ENCODE data around the gene SHROOM1.
"Not testable (repeated sequence)": the region's sequence is repeated elsewhere in the genome, so short reads cannot be mapped to it uniquely, and the experiment has no call there.

Gene SHROOM1

DNA sequence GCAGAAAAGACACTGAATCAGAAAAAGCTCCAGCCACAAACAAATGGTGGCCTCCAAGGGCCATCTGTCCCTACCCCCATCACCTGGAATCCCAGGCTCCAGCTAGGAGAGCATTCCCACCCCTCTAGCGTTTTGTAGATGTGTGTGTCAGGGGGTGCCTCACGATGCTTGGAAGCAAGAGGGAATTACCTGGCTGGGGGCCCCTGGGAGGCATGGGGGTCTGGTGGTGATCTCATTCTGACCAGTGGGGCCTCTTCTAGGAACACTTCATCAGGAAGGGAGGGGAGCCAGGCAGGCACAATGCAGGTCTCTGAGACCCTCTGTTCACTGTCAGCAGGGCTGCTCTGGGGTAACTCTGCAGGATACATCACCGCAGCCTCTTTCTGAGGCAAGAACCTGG is 6.0 kb downstream of the SHROOM1 start:
- no peak for DNase-seq

DNA sequence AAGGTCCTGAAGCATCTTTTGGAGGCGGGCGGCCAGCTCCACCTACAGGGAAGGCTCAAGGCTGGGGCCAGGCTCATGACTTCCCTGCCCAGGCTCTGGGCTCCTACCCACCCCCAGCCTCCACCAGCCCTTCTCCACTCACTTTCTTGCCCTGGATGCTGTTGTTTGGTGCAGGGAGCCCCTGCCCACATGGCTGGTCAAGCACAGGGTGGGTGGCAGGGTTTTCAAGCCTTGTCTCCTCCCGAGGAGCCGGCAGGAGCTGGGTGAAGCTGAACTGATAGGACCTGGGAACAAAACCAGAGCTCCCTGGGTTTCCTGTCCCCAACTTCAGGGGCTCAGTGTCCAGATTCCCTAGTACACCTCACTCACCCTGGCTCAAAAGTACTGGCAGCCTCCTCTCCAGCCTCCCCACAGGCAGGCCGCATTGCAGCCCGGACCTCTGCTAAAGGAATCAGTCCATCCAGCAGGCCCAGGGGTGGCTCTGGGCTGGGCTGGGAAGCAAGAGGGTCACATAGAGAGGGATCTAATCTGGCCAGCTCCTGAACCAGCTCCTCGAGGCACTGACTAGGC is 6.9 kb downstream of the SHROOM1 start:
- no peak for DNase-seq

DNA sequence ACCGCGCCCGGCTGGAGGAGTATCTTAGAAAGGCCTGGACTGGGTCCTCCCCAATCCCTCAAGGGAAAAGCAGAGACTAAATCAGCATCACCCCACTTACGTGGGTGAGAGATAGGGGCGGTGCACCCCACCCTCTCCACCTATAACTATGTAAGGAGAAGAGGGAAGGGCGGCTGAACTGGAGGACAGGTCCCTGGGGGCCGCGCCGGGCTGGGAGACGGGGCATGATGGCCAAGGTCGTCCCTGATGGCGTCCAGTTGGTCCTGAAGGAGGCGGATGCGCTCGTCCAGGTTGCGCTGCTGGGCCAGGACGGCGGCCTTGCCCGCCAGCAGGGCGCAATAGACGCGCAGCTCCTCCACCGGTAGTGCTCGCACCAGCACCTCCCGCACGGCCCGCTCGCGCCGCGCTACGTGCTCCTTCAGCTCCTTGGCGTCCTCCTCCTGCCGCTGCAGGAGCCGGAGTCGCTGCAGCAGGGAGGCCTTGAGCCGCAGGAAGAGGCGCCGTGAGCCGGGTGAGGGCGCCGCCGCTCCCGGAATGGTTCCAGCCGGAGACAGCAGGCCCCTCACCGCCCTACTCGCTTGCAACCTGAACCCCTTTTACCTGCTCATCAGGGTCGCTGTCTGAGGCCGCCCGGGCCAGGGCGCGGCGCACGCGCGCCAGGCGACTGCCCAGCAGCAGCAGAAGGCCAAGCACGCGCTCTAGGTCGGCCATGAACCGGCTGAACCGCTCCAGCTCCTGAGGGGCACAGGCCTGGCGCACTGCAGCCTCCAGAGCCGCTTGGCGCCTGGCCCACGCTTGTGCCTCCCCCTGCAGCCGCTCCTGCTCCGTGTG is 7.6 kb downstream of the SHROOM1 start:
- no peak for DNase-seq

DNA sequence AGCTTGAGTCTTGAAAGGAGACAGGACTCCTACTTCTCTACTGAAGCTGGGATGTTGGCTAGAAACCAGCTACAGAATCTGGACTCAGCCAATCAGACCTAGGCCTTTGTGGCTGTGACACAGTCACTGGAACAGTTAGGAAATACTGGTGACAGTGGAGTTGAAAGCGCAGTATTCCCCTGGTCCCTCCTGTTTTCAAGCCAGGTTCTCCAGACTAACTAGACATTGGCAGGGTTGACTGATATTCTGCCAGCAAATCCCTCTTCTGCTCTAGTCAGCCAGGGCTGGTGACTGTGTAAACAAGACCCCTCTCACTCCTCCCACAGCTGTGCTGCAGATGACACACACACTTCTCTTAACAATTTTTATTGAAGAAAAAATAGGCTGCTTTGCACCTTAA is 8.7 kb downstream of the SHROOM1 start:
- no peak for DNase-seq

DNA sequence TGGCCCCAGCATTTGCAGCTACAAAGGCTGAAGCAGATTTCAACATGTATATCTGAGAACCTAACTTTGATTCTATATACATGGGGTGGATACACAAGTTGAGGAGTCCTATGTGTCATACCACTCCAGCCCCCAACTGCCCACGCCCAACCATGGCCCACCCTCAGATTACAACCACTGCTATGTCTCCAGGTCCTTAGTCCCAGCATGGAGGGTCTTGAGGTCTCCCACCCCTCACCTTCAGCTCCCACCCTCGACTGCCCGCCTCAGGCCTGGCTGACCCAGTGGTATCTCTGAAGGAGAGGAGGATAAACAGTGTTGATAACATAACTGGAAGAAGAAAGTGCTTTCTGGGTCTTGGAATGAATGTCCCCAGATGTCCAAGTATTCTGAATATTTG is 9.1 kb downstream of the SHROOM1 start:
- no peak for DNase-seq

DNA sequence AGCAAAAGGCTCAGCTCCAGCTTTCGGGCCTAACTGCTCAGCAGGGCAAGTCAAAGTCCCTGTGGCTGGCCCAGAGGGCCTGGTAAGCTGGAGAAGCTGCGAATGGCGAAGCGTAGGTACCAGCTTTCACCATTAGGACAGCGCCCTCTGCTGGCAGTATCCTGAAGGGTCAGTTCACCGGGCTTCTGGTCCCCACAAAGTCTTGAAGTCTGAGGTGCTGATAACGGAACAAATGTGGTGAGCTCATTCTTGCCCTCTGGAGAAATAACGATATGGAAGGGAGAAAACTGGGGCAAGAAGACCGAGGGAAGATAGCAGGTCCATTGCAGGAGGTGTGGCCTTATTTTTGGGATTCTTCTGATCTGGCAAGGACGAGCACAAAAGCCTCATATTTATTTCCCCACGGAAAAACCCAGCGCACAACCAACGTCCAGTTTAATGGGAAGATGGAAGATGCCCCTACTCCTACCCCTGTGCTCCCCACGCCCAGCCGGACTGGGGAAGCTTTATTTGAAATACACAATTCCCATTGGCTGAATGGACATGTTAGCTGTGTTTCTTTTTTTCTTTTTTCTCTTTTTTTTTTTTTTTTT is 10.2 kb downstream of the SHROOM1 start:
- peak; percentile 80 for DNase-seq

DNA sequence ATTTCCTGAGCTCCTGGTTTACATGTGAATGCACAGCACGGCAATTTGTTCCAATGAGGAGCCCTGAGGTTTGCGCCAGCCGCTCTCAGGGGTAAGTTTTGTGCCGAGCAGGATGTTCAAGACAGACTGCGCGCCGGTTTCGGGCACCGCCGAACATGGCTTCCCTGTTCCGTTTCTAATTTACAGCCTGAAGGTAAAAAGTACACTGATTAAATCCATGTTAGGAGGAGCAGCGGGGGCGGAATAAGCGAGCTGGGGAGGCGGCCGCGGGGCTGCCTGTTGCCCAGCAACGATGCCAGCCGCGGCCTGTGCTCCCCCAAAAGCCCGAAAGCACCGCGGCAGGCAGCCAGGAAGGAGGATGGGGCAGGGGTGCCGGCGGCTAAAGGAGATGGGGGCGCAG is 11.0 kb downstream of the SHROOM1 start:
- DNase-seq, result no peak

DNA sequence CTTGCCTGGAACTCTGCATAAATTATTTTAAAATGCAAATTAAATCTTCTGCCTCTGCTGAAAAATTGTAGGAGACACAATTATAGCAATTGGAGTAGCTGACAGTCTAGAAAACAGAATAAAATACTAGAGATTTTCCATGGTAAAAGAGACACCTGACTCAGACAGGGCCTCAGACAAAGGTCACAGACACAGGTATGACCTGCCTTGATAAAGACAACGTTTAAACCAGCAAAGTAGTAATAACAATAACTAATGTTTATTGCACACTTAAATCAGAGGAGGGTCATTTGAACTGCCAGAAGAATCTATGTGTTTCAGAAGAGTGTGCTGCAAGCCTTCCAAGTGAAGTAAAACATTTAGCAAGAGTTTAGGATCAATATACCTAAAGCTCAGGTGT is 13.4 kb downstream of the SHROOM1 start:
- DNase-seq, result no peak

DNA sequence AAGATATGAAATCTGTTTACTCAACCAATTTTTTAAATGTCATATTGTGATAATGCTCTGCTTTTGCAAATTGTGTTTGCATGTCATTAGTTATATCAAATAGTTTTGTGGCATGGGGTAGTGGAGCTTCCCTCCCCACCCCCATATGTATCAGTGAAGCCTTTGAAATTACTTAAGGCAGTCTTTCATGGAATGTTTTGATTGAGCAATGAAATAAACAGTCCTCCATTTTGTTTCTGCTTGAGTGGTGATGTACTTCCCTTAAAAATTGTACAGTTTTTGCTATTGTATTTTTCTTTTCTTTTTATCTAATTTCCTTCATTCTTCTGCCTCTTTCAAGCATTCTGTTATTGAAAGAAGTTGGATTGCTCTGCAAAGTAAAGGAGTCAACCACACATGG is 13.9 kb downstream of the SHROOM1 start:
- no peak for DNase-seq

DNA sequence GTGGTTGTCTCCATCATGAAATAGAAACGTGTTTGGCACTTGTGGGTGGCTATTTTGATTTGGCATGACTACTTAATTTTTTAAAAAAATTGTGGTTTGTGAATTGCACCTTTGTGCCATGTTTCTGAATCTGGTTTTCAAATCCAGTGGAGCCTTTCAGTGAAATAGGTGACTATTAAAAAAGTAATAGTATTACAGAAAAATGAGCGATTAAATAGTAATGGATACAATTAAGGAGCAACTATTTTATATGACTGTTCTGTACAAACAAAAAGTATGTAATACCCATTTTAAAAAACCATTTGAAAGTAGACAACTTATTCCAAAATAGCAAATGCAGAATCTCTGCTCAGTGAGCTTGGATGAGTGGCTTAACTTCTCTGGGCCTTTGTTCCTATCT is 14.4 kb downstream of the SHROOM1 start:
- DNase-seq, result no peak

DNA sequence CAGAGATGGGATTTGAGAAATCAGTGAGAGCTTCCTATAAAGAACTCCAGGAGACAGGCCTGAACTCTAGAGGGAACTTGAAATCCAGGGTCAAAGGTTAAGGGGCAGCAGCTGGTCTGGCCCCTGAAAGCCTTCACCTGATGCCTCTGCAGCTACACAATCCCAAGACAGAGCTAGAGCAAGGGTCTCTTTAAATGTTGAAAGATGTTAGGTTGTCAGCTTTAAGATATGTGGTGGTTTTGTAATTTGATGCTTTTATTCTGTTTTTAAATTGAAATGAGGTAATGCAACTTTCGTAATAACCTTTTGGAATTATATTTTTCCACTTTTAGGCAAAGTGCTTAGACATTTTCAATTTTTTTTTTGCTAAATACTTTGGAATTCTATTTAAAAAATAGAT is 15.0 kb downstream of the SHROOM1 start:
- DNase-seq, result no peak

DNA sequence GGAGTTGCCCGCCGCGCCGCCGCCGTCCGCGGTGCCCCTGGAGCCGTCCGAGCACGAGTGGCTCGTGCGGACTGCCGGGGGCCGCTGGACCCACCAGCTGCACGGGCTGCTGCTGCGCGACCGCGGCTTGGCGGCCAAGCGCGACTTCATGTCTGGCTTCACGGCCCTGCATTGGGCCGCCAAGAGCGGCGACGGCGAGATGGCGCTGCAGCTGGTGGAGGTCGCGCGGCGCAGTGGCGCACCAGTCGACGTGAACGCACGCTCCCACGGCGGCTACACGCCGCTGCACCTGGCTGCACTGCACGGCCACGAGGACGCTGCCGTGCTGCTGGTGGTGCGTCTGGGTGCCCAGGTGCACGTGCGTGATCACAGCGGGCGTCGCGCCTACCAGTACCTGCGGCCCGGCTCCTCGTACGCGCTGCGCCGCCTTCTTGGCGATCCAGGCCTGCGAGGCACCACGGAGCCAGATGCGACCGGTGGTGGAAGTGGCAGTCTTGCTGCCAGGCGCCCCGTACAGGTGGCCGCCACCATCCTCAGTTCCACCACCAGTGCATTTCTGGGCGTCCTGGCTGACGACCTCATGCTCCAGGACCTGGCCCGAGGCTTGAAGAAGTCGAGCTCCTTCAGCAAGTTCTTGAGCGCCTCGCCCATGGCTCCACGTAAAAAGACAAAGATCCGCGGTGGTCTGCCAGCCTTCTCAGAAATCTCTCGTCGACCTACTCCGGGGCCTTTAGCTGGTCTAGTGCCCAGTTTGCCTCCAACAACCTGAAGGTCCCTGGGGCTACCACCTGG is 15.7 kb downstream of the SHROOM1 start:
- no peak for DNase-seq

DNA sequence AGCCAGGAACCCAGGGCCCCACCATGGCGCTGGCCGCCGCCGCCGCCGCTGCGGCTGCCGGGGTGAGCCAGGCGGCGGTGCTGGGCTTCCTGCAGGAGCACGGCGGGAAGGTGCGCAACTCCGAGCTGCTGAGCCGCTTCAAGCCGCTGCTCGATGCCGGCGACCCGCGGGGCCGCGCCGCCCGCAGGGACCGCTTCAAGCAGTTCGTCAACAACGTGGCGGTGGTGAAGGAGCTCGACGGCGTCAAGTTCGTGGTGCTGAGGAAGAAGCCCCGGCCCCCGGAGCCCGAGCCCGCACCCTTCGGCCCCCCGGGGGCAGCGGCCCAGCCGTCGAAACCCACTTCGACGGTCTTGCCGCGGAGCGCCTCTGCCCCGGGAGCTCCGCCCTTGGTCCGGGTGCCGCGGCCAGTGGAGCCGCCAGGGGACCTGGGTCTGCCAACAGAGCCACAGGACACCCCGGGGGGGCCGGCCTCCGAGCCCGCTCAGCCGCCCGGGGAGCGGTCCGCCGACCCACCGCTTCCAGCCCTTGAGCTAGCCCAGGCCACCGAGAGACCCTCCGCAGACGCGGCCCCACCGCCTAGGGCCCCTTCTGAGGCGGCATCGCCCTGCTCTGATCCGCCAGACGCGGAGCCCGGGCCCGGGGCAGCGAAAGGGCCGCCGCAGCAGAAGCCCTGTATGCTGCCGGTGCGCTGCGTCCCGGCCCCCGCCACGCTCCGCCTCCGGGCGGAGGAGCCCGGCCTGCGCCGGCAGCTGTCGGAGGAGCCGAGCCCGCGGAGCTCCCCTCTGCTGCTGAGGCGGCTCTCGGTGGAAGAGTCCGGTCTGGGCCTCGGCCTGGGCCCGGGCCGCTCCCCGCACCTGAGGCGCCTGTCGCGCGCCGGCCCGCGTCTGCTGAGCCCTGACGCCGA is 16.6 kb downstream of the SHROOM1 start:
- DNase-seq, result peak; percentile 47

DNA sequence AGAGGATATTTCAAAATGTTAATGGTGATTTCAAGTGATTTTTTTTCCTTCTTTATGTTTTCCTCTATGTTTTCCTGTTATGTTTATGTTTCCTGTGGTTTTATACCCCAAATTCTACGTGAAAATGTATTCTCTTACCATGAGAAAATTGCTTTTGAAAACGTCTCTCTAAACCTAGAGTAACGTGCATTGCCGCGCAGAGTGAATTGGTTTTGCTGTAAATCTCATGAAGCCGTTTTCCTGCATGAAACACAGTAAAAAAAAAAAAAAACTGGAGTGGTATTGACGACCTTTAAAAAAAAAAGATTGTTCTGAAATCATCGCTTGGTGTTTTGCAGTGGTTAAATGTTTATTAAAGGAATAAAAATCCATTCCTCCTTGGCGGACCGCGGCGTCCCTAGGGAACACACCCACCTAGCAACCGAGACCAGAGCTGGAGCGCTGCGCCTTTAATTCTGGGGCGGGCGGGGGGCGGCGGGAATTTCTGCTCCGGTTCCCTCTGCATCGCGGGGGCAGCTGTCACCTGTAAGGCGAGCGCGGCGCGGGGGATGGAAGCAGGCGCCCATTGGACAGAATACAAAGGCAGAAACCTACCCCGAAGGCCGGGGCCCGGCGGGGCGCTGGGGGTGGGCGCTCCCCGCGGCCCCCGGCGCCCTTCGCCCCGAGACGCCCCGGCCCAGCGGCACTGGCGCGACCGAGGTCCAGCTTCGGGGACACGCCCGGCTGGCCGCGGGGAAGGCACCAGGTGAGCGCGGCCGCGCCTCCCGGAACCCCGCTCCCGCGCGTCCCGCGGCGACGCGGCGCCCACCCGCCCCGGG is 17.5 kb downstream of the SHROOM1 start, which contains the start of gene SOWAHA:
TSS of gene SOWAHA (plus strand) at position 522 of the 818 bp plus-strand sequence. CDS start 320 bp downstream, outside the sequence.
- peak; percentile 75 for DNase-seq

DNA sequence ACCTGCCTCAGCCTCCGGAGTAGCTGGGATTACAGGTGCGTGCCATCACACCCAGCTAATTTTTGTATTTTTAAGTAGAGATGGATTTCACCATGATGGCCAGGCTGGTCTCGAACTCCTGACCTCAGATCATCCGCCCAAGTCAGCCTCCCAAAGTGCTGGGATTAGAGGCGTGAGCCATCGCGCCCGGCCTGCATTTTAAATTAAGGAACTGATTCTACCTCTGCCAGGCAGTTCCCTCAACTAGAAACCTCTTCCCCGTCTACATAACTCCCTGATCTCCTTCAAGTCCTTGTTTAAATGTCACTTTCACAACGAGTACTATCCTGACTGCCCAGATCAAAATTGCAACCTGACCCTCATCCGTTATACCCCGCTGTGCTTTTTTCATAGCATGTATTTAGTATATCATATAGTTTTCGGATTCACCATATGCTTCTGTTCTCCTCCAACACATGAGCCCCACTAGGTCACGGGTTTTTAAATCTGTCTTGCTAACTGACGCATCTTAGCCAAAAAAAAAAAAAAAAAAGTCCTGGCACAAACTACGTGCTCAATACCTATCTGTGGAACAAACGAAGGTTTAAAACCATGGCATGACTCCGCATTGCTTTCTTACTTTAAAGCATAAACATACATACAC is 18.2 kb downstream of the SHROOM1 start:
- peak; percentile 27 for DNase-seq

DNA sequence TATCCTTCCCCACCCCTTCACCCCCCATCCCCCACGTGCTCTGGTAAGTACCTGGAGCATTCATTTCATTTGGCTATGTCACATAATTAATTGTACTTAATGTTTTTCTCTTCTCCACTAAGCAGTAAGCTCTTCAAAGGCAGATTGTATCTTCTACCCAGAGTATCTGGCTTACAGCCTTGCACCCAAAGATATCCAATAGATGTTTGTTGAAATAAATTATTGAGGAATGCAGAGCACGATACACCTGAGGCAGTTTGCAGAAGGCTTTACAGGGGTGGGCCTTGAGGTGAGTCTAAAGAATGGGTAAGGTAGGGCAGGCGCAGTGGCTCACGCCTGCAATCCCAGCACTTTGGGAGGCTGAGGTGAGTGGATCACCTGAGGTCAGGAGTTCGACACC is 19.8 kb downstream of the SHROOM1 start:
- no peak for DNase-seq

DNA sequence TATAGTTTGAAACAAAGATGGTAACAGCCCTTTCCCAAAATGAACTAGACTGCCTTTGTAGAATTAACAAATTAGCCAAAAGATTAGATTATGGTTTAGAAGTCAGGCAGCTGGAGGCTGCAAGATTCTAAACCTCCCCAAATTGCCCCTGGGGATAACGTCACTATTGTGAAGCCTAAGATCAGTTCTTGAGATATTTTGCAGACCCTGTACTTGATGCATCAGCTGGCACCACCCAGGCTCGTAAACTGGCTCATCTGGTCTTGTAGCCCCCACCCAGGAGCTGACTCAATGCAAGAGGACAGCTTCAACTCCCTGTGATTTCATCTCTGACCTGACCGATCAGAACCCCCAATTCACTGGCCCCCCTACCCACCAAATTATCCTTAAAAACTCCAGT is 21.6 kb downstream of the SHROOM1 start:
- DNase-seq, result no peak

DNA sequence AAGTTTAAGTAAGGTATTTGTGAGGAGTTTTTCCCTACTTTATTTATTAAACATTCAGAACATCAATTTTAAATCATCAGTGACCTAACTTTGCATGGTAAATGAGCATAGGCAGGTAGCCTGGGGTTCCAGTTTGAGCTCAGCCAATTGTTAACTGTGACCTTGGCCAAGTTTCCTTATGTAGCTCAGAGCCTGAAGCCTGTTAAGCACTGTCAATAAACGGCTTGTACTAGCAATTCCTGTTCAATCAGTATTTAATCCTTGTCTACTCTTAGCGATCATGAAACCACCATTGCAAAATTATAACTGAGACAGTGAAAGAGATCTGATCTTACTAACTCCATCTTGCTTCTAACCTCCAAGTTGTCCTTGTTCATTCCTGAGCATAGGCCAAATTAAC is 22.0 kb downstream of the SHROOM1 start:
- no peak for DNase-seq

DNA sequence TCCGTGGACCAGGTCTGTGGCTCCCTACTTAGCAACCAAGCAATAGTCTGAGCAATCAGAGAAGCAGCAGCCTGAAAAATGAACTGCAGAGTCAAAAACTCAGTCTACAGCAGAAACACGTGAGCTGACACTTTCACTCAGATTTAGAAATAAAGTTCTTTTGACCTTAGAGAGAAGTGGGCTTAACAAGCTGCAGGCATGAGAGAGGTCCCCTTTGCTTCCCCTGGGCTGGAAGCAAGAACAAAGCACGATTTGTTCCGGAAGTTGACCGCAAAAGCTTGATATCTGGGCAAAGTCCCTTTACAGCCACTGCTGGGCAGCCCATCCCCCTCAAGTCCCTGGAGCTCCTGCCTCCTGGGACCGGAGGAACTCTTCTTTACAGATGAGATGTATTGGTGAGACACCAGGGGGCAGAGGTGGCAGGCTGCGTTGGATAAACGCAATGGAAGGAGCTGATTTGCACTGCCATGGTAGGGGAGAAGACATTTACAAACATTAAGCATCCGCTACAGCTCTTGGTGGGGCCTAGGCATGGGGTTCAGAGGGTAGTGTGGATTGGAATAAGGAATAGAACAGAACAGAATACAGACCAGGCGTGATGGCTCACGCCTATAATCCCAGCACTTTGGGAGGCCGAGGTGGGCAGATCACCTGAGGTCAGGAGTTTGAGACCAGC is 23.1 kb downstream of the SHROOM1 start:
- DNase-seq, result no peak

DNA sequence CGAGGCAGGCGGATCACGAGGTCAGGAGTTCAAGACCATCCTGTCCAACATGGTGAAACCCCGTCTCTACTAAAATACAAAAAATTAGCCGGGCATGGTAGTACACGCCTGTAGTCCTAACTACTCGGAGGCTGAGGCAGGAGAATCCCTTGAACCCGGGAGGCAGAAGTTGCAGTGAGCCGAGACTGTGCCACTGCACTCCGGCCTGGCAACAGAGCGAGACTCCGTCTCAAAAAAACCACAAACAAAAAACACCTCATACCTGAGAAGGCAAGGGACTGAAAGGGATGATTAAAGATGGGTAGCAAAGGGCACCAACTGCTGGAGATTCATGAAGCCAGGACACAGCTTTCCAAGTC is 23.7 kb downstream of the SHROOM1 start:
- DNase-seq, result not testable (repeated sequence)

All from NCI-H146 (cell line).